IPS-15b (cell line): ENCODE results near the gene ADPRHL1.

Source experiments
- H3K27me3 ChIP-seq: one replicate; pipeline ENCODE4 v1.6.1; 2013; ENCODE audit warnings: low read length; ENCODE audit not compliant: control insufficient read depth, insufficient read depth
- H3K36me3 ChIP-seq: one replicate; pipeline ENCODE4 v1.6.1; 2013; ENCODE audit warnings: low read length; ENCODE audit not compliant: control insufficient read depth, insufficient read depth
- H3K4me1 ChIP-seq: one replicate; pipeline ENCODE4 v1.6.1; 2013; ENCODE audit warnings: mild to moderate bottlenecking, low read length; ENCODE audit not compliant: control insufficient read depth, insufficient read depth
- H3K4me3 ChIP-seq: one replicate; pipeline ENCODE4 v1.5.1; 2013; ENCODE audit warnings: low read depth, low read length
- H3K9ac ChIP-seq: one replicate; pipeline ENCODE4 v1.6.1; 2013; ENCODE audit warnings: low read depth, mild to moderate bottlenecking, low read length
- H3K9me3 ChIP-seq: one replicate; pipeline ENCODE4 v1.6.1; 2013; ENCODE audit warnings: mild to moderate bottlenecking, low read length; ENCODE audit not compliant: control insufficient read depth, insufficient read depth

ADPRHL1 gene

DNA sequence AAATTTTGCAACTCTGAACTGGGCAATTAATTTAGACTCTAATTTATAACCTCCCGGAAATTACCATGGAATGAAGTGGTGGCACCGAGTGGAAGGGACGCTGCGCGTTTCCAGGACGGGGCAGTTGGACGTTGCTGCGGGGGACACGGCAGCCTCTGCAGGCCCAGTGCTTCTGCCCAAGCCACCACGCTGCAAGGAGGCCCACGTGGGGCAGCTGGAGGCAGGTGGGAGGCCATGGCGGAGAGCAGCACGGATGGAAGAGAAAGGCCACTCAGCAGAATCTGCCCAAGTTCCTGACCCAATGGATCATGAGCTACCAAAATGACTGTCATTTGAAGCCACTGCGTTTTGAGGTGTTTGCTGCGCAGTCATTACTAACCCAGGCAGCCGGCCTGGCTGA, 11.2 kb upstream of the ADPRHL1 start:
- Histone ChIP-seq H3K36me3 (peaks cover 20% of the 10 kb centered on the region), H3K27me3 (no peaks in the 10 kb centered on the region), H3K9me3 (no peaks in the 10 kb centered on the region), H3K4me1 (peaks cover 4% of the 10 kb centered on the region), H3K9ac (no peak overlapping the region), H3K4me3 (no peak overlapping the region)

DNA sequence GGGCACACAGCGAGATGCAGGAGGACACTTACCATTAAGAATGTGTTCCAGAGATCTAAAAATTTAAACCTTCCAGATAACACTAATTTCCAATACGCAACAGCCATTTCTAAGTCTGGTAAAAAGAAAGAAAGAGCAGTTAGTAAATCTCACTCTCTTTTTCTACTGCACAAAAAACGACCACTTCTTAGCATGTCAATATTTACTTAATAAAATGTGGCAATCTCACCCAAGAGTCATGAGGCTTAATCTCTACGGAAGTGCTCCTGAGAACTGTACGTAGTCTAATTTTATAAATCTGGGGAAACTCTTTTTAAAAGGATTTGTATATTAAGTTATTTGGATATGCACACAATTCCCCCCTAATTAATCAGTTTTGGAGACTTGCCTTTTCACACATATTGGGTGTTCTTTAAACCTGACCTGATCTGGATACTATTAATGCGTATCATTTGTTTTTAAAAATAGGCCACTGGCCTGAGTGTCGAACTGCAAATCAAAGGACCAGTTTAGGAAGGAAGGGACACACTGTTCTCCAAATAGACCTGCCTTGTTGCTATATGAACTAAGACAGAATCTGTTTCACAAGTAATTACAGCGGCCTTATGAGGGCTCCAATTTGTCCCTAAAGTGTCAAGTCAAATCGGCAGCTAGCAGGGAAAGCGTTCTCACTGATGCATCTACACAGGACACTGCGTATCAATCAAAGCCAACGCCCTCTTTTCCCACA, 7.9 kb upstream of the ADPRHL1 start:
- H3K4me1 ChIP-seq, result peaks cover 2% of the 10 kb centered on the region
- H3K27me3 ChIP-seq, result no peaks in the 10 kb centered on the region
- no peaks in the 10 kb centered on the region for H3K9me3 ChIP-seq
- H3K4me3 ChIP-seq, result no peak overlapping the region
- H3K9ac ChIP-seq, result no peak overlapping the region
- H3K36me3 ChIP-seq, result peaks cover 32% of the 10 kb centered on the region

DNA sequence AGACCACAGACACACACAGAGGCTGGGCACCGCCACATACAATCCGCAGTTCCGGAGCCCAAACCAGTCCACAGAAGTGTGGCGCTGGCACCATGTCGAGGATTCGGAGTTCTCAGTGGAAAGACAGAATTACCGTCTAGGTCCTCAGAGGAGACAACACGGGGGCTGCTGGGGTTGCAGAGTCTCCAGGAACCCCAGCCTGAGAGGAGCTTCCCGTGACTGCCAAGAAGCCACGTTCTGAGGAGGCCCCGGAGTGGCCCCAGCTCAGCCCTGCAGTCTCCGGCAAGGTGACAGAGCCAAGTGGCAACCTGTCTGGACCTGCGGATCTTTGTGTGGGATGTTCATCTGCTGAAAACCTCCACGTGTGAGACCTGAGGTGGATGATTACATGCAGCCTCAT, 7.3 kb upstream of the ADPRHL1 start:
- no peak overlapping the region for H3K9ac ChIP-seq
- H3K4me1 ChIP-seq, result peaks cover 2% of the 10 kb centered on the region
- no peaks in the 10 kb centered on the region for H3K9me3 ChIP-seq
- H3K4me3 ChIP-seq, result no peak overlapping the region
- no peaks in the 10 kb centered on the region for H3K27me3 ChIP-seq
- peaks cover 35% of the 10 kb centered on the region for H3K36me3 ChIP-seq

DNA sequence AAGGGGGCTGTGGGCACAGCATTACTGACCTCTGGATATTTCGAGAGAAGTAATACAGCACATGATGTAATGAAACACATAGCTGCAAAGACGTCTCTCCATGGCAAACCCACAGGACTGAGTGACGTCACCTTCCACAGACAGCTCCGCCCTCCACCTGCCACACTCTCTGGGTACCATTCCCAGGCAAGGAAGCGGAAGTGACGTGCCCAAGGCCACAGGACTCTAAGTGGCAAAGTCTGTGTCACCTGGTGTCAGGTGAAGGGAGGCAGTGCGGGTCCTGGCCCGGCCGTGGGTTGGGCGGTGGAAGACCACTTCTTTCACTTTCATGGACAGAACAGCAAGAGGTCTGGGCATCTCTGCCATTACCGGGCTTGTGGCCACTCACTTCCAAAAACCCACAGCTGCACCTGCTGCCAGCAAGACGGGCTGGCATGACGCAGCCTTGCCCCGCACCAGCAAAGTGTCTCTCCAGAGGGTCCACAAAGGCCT, 6.8 kb upstream of the ADPRHL1 start:
- H3K9ac ChIP-seq, result no peak overlapping the region
- no peaks in the 10 kb centered on the region for H3K27me3 ChIP-seq
- H3K9me3 ChIP-seq, result no peaks in the 10 kb centered on the region
- no peak overlapping the region for H3K4me3 ChIP-seq
- H3K36me3 ChIP-seq, result peaks cover 39% of the 10 kb centered on the region
- H3K4me1 ChIP-seq, result peaks cover 2% of the 10 kb centered on the region

DNA sequence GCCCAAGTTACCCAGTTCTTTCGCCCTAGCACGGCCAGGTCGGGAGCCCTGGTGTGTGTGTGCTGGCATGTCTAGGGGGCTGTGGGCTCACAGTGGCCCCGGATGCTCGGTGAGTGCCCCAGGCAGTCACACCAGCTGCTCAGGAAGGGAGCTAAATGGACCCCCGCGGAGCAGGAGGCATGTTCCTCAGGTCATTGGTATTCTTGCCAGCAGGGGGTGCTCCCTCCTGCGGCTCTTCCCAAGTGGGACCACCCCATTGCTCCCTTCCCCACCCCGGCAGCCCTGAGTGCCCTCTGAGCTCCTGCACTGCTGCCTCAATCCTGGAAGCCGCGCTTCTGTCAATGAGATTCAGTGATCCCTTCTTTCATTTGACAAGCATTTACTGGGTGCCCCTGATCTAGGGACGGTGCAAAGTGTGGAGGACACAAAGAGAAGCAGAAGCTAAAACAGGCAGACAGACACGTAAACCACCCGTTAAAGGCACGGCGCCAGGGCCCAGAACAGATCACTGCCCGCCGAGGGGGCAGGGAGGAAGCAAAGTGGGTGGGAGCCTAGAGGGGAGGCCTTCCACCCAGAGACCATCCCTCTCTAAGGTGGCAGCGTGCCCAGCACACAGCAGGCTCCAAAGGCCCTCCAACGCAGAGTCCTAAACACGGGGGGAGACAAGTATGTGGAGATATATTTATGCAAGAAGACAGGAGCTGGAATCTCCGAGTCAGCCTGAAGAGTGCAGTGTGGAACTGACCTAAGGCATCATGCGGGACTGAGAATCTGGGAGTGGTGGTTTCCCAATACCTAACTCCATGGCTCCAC, 5.2 kb upstream of the ADPRHL1 start:
- Histone ChIP-seq H3K9me3 (no peaks in the 10 kb centered on the region), H3K4me3 (no peak overlapping the region), H3K4me1 (peaks cover 2% of the 10 kb centered on the region), H3K36me3 (peaks cover 38% of the 10 kb centered on the region), H3K9ac (no peak overlapping the region), H3K27me3 (no peaks in the 10 kb centered on the region)

DNA sequence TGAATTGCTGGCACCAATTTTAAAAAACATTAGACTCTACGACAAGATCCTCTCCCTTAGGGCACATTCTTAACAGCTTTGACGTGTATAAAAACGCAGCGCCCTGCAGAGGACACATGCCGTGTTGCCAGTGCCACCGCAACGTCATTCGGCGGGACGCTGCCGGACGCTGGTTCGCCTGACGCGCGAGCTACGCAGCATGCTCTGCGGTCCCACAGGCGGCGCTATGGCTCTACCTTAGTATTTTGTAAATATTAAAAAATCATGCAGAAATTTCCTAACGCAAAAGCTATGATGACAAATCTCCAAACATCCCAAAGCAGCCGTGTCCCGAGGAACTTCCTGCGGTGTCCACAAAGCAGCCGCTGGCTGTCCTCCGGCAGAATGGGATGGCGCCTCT, 4.2 kb upstream of the ADPRHL1 start:
- Histone ChIP-seq H3K27me3 (no peaks in the 10 kb centered on the region), H3K4me3 (no peak overlapping the region), H3K9ac (no peak overlapping the region), H3K36me3 (peaks cover 43% of the 10 kb centered on the region), H3K4me1 (peaks cover 2% of the 10 kb centered on the region), H3K9me3 (no peaks in the 10 kb centered on the region)

DNA sequence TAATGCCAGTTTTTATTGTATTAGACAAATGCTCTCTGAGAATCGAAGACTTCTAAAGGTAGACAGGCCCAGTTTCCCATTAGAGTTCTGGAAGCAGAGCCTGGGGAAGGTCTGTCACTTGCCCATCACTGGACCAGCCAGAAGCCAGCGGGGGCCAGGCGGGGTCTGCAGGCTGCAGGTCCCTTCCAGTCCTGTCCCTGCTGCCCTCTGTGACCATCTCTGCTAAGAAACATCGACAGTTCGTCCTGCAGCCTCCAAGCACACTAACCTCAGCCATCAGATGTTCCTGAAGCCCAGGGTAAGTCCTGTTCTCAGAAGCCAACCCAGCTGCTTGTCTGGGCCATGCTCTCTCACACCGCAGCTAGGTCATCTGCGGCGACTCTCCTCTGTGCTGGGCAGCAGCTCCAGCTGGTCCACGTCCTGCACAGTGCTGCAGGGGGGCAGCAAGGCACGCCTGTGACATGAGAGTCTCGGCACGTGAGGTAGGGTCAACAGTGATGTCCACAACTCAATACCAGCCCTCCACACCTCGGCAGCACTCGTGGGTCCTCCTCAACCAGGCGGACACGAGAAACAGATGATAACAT, 2.9 kb upstream of the ADPRHL1 start:
- H3K9me3 ChIP-seq, result no peaks in the 10 kb centered on the region
- peaks cover 2% of the 10 kb centered on the region for H3K4me1 ChIP-seq
- H3K9ac ChIP-seq, result no peak overlapping the region
- peaks cover 43% of the 10 kb centered on the region for H3K36me3 ChIP-seq
- no peak overlapping the region for H3K4me3 ChIP-seq
- no peaks in the 10 kb centered on the region for H3K27me3 ChIP-seq

DNA sequence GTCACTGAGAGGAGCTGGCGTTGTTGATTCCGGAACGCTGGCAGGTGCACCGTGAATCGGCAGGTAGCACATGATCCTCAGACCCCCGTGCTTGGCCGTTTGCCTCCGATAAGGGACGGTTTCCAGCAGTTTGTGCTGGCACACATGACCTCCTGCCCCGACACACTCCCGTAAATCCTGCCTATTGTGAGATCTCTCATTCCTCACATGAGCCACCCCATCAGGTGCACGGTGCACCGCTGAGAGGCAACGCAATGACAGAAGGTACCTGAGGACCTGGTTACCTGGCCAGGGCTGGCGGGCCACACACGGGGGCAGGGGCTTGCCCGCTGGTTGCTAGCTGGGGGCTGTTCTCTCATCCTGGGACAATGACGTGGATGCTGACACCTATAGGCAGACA, 2.1 kb upstream of the ADPRHL1 start:
- Histone ChIP-seq H3K9me3 (no peaks in the 10 kb centered on the region), H3K4me3 (no peak overlapping the region), H3K27me3 (no peaks in the 10 kb centered on the region), H3K36me3 (peaks cover 39% of the 10 kb centered on the region), H3K9ac (no peak overlapping the region), H3K4me1 (peaks cover 2% of the 10 kb centered on the region)

DNA sequence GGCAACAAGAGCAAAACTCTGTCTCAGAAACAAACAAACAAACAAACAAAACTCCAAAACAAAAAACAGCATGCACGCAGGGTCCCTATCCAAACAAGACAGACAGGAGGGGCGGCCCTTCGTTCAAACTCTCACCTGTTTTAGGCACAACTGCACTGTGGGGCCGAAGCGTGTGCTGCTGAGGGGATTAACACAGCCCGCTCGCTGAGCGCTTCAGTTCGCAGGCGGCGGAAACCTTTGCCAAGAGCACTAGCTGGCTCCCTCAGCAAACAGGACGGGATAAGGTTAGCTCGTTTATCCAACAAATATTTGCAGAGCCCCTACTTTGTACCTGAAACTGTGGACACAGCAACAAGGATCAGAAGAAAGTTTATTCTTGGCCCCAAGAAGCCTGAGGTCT, 1.6 kb upstream of the ADPRHL1 start:
- H3K4me1 ChIP-seq, result peaks cover 2% of the 10 kb centered on the region
- H3K4me3 ChIP-seq, result no peak overlapping the region
- H3K36me3 ChIP-seq, result peaks cover 35% of the 10 kb centered on the region
- no peaks in the 10 kb centered on the region for H3K9me3 ChIP-seq
- H3K27me3 ChIP-seq, result no peaks in the 10 kb centered on the region
- no peak overlapping the region for H3K9ac ChIP-seq

DNA sequence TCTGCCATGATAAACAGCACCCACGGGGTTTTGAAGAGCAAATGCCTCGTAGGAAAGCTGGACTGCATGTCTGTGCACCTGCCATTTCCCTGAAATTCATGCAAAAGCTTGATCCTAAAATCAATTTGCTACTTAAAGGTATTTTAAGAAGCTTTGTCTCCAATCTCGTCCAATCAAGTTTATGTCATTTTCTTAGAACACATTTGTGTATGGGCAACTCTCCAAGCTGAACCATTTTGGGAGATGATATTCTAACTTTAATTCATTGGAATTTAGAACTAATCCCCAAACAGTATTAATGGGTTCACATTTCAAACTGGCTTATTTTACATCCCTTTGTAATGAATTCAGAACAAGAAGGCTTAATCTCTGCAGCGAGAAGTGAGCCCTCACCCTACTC, 822 bp downstream of the ADPRHL1 start:
- Histone ChIP-seq H3K9me3 (no peaks in the 10 kb centered on the region), H3K27me3 (no peaks in the 10 kb centered on the region), H3K4me1 (no peaks in the 10 kb centered on the region), H3K4me3 (no peak overlapping the region), H3K36me3 (peaks cover 21% of the 10 kb centered on the region), H3K9ac (no peak overlapping the region)

DNA sequence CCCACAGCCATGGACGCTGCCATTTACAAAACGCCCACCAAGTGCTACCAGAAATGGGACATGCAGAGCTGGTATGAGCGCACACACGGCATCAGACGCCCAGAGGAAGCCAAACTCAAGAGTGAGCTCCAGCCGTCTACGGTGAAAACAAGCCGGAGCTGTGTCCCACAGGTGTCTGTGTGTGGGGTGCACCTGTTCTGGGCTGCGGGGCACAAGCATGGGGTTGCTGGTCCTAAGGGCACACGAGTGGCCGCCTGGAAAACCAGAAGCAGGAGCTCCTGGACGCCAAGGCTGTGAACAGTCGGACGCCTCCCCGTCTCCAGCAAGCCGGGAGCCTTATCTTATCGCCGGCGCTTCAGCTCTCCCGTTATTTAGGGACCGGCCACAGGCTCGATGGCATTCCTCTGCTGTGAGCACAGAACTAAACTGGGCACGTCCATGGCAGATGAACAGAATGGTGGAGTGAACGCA, 1.3 kb downstream of the ADPRHL1 start:
- Histone ChIP-seq H3K9ac (no peak overlapping the region), H3K4me3 (no peak overlapping the region), H3K27me3 (no peaks in the 10 kb centered on the region), H3K4me1 (no peaks in the 10 kb centered on the region), H3K9me3 (no peaks in the 10 kb centered on the region), H3K36me3 (peaks cover 19% of the 10 kb centered on the region)
